ENCODE measurements around the gene AKAP13.
"Not testable (repeated sequence)": the region's sequence is repeated elsewhere in the genome, so short reads cannot be mapped to it uniquely, and the experiment has no call there.

Gene AKAP13

DNA sequence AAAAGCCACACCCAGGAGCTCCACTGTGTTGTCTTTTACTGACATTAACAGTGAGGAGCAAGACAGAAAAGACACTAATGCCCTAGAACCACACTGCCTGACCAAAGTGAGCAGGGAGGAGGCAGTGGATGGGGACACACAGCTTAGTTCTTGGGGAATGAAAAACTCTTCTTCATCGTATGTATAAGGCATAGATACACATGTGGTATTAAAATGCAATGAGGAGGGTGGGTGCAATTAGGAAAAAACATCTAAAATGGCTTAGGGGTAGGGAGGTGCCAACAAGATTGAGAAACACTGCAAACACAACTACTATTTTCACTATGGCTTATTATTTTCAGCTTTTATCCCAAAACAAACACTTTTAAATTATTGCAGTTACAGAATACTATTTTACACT is 398.8 kb downstream of the AKAP13 start:
- DNase-seq: no peak

DNA sequence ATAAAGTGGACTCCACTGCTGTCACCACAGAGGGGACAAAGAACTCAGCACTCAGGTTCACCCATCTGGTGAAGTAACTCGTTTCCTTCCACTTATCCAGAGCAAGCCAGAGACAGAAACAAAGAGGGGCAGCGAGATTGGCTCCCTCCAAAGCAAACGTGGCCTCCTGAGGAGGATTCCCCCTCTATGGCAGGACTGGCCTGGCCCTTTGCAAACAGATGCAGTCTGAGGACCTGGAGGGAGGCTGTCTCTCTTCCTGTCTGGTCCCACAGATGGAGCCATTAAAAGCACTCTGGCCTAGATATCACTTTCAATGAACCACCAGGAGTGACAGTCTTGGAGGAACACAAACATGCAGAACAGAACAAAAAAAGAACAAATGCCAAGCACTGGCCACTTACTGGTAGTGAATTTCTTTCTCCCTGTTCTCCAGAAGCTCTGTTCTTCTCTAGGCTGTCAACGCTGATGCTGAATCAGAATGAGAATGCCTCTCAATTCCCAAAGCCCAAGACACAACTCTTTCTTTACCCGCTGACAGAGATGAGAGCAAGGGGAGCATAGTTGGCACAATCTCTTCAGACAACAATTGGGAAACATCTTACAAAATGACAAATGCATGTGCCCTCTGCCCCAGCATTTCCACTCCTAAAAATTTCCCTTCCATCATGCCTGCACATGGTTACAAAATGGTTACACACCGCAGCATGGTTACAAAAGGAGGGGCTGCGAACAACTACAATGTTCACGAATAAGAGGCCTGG is 400.0 kb downstream of the AKAP13 start:
- no peak for DNase-seq

DNA sequence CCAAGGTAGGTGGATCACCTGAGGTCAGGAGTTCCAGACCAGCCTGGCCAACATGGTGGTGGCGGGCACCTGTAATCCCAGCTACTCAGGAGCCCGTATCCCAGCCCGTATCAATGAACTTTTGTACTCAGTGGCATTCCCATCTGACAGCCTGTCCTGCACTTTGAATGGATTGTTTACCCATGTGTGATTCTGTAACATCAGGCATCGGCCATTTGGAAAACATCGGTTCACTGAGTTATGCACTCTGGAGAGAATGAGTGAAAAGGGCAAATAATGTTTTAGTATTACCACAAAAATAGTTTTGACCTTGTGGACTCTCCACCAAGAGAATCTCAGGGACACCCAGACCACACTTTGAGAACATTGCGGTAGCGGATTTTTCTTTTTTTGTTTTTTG is 400.7 kb downstream of the AKAP13 start:
- no peak for DNase-seq

DNA sequence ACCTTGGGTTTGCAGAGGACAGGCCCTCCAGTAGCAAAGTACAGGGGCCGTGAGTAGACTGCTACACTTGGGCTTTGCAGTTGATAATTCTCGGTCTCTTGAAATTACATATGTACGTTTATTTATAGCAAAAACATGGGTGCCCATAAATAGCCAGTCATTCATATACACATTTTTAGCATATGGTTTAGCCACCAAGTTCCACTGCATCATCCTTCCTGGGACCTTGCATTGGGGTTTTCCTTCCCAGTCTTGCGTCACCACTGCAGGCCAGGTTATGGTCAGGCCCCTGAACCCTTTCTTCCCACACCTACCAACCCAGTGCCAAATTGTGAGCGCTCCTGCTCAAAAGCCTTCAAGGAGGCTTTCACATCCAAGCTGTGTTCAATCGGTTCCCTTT is 401.7 kb downstream of the AKAP13 start:
- DNase-seq: no peak

DNA sequence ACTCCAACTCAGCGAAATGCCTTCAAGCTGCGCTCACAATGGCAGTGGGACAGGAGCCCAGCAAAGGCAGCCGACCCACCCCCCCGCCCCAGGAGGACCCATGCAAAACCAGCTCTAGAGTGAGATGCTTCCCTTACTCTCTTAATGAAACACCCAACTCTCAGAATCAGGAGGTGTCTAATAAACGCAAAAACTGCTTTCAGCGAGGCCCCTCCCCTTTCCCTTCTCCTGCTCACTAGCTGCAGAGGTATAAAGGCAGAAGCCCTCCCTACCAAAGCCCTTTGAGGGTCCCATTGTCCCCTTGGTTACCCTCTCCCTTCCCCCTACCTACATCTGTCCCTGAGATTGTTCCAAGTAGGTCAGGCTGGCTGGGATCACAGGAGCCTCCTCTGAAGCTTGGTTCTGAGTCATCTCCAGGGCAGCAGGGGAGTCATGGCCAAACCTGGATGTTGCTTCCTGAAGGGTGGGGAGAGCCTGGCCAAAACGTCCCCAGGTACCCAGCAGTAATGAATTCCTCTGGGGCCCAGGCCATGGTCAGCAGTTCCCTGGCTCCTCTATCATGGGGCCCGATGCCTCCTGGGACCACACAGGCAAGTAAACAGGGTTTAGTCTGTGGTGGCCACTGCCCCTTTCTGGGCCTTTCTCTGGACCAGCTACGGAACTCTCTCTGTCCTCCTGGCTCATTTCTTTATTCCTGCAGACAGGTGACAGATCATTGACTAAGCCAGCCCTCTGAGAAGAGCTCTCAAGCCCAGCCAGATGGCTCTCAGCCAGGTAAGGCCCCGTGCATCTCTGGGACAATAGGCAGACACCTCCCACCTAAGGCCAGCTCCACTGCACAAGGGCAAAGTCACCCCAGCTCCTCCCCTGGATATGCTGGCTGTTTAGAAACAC is 405.7 kb downstream of the AKAP13 start:
- DNase-seq: no peak

DNA sequence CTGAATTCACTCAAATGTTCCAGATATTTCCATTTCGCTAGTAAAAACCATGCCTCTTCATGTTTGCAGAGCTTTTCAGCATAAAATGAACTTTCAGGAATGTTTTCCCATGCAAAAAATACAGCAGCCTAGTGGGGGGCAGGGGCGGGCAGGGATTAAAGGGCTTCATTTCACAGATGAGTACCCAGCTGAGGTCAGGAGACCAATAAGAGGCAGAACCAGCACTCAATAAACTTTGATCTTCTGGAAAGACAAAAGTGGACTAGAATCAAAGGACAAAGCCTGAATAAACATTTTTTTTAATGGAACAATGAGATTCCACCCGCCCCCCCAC is 406.3 kb downstream of the AKAP13 start:
- no peak for DNase-seq

DNA sequence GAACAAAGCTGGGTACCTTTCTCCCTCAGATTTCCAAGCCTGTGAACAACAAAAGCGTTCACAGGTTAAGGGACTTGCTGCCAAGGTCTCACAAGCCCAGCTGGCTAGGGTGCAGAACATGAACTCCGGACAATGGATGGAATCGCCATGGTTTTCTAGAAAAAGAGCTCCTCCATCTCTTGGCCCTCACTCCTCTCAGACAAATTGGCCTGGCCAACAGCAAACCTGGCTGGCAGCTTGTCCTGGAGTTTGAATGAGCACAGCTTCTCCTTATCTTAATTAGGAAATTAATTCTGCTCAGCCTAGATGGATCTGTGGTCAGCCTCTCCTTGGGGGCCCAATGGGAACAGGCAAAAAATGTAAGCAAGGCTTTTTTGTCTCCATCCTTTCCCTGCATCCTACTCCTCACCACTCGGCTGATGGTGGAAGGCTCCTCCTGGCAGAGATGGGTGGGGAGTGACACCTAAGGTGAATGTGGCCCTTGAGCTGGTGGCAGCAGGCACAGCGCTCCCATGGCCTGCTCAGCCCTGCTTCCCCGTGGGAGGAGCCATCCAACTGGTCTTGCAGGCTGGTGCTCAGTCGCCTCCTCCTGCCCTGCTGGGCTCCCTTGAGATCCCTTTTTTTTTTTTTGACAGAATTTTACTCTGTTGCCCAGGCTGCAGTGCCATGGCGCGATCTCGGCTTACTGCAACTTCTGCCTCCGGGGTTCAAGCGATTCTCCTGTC is 408.5 kb downstream of the AKAP13 start:
- no peak for DNase-seq

DNA sequence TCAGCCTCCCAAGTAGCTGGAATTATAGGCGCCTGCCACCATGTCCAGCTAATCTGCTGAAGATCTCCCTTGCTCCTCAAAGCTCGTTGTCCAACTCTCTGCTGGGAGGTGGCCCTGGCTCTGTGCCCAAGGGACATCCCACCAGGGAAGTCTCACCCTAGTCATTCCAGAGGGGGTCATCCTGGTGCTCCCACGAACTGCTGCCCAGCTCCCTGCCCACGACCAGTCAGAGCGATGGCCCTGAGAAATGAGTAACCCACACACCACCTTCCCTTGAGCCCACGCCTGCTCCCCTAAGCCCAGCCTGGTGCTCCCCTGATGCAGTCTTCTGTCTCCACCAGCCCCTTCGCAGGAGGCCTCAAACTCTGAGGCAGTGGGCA is 409.1 kb downstream of the AKAP13 start:
- no peak for DNase-seq

DNA sequence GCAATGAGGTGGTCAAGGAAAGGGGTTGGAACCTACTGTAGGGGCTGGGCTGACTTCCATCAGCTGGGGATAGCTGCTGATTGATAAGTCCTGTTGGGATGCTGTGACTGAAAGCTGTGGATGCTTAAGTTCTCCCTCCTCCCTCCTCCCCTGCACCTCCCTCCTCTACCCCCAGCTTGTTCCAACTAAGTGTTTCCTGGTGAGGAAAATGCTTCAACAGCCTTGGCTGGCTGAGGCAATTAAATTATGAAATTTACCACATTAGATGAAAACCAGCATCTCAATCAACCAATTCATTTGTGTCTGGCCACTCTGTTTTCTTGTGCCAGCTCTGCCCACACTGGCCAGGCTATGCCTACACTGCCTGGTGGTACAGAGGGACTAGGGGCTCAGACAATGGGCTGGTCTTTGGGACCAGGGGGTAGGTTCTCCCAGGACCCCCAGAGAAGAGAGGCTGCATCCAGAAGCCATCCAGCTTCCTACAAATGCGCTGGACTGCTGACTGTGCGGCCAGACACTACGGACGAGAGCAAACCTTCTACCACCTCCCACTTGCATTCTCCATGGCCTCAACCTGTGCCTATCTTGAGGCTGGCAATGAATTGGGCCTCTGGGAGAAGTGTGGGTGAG is 411.8 kb downstream of the AKAP13 start:
- no peak for DNase-seq

DNA sequence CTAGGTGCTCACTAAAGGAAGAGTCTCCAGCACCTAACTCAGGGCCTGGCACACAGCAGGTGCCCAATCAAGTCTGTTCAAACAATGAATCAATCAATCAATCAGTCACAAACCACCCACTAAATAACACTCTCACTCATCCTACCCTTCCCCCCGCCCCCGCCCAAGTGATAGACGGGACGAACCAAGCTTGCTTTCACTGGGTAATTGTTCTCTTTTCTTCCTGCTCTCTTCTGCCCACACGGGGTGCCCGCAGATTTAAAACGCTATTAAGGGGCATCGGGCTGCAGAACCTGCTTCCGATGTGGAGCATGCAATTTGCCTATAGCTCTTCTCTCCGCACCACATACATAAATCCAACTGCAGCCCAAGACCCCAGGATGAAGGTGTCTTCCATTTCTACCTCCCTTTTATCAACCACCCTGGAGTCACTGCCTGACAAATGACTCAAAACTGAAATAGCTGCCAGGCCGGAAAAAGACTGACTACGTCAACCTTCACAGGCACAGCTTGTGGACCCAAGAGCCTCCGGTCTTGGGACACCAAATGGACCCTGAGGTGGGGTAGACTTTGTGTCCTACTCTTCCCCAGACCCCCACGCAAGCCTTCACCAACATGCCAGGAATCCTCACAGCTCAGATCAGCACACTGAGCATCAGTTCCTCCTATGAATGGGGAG is 412.6 kb downstream of the AKAP13 start:
- DNase-seq: no peak

DNA sequence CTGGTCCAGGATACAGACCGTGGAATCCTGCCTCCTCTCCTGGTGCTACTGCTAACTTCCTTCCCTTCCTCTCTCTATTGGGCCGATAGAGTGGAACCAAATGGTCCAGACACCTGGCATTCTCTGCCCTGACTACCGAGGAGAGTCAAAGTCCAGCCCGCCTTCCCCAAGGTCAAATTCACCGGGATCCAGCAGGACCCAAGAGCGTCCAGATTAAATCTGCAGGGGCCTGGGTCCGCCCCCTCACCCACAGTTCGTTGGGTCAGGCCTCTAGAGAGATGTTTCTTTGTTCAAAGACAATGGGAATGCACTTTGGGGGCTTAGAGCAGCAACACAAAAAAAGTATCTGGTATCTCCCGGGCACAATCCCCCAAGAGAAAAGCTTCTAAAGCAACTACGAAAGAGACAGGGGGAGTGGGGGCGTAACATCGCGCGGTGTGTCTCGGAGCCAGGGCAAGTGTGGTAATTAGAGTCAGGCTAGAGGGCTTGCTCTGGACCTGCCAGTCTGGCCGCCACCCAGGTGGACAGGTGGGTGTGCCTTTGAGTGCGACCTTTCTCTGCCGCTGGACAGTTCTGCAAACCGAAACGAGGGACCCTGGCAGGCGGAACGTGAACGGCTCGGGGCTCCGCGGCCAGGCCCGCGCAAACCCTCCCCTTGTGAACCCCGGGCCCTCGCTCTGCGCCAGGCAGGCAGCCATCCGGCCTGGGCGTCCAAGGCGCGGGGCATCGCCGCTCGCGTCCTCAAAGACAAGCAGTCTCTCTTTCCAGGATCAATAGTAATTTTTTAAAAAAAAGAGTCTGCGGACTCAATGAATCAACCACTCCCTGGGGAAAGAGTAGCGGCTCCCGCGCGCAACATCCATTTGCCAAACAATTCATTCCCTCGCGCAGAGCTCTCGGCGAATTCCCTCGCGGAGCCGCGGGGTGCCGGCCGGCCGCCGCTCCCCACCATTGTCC is 413.5 kb downstream of the AKAP13 start:
- DNase-seq: no peak

DNA sequence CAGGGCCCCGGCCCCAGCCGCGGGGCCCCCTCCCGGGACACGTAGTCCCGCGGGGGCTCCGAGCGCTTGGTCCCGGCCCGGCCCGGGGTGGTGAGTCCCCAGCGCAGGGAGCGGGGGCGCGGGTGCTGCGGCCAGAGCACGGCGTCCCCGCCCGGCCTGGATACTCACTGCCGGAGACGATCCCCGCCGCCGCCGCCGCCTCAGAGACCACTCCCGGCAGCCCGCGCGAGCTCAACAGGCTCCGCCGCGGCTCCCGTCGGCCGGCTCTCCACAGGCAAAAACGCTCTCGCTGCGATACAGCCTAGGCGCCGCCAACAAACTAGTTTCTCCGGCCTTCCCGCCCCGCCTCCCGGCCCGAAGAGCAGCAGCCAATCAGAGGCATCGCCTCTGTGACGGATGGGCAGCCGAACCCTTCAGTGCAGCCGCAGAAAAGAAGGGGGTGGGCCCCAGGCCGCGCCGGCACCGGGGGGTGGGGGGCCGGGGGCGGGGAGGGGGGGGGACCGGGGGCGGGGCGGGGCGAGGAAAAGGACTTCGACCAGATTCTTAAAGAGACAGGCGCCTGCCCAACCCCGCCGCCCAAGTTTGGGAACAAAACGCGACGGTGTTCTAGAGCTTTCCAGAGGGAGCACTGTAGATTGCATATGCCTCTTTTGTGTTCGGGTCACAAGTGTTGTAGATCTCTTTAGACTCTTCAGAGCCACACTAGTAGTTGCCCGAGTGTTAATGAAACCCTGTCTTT is 414.4 kb downstream of the AKAP13 start, which contains the start of gene KLHL25:
KLHL25 (minus strand) TSS at position 328 of the 739 bp plus-strand sequence. CDS start 25,115 bp downstream, outside the sequence.
- DNase-seq: peak; percentile 27

DNA sequence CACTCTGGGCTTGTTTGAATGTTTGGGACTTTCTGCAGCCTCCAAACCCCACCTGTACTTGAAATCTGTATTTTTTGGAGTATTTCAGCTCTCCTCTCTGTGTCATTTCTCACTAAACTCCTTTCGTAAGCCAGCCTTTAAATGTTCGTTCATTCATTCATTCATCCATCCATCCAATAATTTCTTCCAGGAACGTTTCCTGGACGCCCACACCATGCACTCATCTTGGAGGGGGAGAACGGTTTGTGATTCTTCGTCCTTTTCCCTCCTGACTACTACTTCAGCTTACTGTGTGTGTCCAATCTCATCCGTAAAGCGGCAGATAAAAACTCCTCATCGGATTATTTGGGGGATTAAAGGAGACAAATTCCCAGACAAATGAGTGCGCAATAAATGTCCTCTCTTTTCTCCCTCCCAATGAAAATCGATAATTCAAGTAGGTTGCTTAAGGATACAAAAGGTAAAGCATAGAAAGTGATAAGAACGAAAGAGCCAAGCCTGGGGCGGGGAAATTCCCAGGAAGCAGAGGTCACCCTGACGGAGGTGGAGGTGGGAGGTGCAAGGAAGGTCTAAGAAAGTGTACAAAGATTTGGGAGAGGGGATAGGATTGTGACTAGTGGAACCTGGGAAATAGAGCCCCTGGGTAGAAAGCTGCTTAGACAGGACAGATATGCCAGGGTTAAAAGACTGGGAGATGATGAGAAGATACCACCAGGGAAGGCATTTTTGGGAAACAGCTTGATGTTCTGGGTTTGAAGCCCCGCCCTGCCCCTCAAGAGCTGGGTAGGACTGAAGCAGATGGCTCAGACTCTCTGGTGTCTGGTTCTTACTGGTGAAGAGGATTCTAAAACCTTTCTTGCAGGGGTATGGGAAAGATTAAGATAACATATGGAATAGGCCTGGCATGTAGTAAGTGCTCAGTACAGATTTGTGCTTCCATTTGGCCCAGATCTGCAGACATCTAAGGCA is 415.2 kb downstream of the AKAP13 start:
- no peak for DNase-seq

DNA sequence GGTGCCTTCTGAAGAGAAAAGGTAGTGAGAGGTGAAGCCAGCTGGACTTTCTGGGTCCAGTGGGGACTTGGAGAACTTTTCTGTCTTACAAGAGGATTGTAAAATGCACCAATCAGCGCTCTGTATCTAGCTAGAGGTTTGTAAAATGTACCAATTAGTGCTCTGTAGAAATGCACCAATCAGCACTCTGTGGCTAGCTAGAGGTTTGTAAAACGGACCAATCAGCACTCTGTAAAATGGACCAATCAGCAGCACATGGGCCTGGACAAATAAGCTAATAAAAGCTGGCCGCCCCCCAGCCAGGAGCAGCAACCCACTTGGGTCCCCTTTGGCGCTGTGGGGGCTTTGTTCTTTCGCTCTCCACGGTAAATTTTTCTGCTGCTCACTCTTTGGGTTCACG is 416.0 kb downstream of the AKAP13 start:
- not testable (repeated sequence) for DNase-seq

Data from cortex of kidney (tissue), 1 donor.